Non-pigmented ciliary epithelial cell (primary cell): ENCODE results near the gene CNTRL.
"Not testable (repeated sequence)": the region's sequence is repeated elsewhere in the genome, so short reads cannot be mapped to it uniquely, and the experiment has no call there.

ENCODE experiments used
- DNase-seq: peaks from one replicate; pipeline ENCODE4 v3.0.0-alpha.2; 2010; ENCODE audit warnings: low read depth

Gene CNTRL

DNA sequence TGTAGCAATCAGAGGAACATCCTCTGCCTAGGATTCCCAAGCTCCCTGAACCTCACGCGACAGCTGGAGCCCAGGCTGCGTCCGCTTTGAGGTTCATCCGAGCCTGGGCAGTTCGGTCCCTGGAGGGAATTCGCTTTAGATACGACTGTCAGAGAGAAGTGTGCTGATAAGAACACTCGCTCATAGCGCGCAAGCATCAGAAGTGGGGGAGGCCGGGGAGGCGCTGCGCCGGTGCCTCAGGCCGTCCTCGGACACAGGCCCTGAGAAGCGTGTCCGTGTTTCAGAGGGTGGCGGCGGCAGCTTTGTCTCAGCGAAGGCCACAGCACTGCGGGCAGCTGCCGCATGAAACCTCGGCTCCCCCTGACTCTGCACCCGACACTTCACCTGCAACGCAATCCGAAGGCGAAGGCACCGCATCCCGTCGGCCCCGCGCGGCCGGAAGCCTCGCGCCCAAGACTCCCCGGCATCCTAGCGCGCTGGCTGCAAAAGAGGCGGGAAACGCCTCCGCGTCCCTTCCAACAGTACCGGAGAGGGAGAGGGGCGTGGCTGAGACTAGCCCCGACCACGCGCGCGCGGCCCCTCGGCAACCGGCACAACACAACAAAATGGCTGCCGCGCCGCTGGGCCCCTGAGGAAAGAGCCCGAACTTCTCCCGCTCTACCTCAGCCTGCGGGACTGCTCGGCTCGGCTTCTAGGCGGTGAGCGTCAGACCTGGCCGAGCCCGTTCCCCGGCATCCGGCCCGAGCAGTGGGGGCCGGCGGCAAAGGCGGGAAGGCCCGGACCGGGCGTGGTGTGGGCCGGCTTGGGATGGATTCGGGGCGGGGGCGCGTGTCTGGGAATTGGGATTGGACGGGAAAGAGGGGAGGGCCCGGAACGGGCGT lies at the start of gene CNTRL:
CNTRL (plus strand) TSS at position 586 of the 881 bp plus-strand sequence. CDS start 13,372 bp downstream, outside the sequence.
- DNase-seq: no peak

DNA sequence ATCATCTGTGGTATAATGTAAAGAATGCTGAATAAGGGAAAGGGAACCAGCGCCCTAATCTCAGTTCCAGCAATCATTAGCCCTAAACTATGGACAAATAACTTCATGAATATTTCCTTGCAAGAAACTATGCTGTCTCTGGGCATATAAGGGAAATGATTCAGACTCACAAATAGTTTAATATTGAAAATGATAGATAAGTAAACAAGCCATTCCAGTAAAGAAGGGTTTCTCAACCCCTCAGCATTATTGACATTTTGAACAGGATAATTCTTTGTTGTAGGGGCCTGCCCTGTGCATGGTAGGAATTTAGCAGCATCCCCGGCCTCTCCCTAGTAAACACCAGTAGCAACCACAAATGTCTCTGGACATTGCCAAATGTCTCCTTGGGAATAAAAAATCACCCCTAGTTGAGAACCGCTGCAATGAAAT lies 48.5 kb upstream of the CNTRL start:
- no peak for DNase-seq

DNA sequence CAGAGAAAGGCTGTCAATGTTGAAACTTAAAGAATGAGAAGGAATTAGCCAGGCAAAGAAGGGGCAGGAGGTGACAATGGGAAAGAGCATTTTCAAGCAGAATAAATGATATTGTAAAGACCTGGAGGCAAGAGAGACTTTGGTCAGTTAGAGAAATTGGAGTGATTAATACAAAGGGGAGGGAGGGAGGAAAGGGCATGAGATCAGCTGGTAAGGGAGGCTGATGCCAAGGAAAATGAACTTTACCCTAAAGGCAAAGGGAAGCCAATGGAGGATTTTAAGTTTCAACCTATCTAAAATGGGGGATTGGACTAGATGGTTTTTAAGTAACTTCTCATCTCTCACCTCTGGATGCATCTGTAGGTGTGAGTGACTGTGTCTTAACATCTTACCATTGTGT lies 48.0 kb upstream of the CNTRL start:
- DNase-seq: no peak

DNA sequence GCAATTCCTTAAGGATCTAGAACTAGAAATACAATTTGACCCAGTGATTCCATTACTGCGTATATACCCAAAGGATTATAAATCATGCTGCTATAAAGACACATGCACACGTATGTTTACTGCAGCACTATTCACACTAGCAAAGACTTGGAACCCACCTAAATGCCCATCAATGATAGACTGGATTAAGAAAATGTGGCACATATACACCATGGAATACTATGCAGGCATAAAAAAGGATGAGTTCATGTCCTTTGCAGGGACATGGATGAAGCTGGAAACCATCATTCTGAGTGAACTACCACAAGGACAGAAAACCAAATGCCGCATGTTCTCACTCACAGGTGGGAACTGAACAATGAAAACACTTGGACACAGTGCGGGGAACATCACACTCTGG lies 46.5 kb upstream of the CNTRL start:
- DNase-seq: not testable (repeated sequence)

- no peak for DNase-seq
Observed at GRCh38 chr9:121029469-121029868, 45.3 kb upstream of the CNTRL start.

- DNase-seq: no peak
Observed at GRCh38 chr9:121034529-121034928, 40.2 kb upstream of the CNTRL start.

- DNase-seq: not testable (repeated sequence)
Observed at GRCh38 chr9:121035717-121036116, 39.0 kb upstream of the CNTRL start.

GRCh38 chr9:121038362-121038761 lies 36.4 kb upstream of the CNTRL start:
- no peak for DNase-seq

DNA sequence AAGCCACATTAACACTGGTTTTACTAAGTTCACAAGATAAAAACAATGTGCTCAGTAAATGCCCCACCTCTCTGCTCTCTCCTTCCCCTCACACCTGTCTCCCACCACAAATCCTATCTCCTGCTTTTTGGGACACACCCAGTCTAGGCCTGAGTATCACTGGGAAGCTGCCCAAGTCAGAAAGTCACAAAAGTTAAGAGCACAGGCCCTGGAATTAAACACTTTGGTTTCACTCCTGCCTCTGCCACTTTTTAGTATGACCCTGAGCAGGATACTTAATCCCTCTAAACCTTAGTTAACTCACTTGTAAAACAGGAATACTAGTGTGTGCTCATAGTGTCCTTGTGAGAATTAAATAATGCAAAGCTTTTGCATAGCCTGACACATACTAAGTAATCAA lies 36.0 kb upstream of the CNTRL start:
- no peak for DNase-seq

DNA sequence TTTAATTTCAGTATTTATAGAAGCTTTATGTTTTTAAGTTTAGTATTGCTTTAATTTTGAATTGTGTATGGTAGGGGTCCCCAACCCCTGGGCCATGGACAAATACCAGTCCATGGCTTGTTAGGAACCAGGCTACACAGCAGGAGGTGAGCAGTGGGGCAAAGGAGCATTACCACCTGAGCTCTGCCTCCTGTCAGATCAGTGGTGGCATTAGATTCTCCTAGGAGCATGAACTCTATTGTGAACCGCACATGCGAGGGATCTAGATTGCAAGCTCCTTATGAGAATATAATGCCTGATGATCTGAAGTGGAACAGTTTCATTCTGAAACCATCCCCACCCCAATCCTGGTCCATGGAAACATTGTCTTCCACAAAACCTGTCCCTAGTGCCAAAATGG lies 26.6 kb upstream of the CNTRL start:
- DNase-seq: no peak

DNA sequence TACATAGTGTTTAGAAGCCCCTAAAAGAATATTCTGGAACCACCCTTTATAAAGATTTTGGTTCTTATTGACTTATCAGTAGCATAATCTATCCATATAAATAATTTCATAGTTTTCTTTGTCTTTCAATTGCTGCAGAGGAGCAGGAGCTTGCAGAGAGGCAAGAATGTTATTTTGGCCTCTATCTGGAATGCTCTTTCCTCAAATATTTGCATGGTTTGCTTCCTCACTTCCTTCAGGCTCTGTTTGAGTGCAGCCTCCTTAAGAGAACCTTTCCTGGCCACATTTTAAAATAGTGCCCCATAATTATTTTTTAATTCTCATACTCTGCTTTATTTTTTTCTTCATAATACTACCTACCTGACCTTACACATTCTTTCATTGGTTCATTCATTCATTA lies 26.1 kb upstream of the CNTRL start:
- no peak for DNase-seq

DNA sequence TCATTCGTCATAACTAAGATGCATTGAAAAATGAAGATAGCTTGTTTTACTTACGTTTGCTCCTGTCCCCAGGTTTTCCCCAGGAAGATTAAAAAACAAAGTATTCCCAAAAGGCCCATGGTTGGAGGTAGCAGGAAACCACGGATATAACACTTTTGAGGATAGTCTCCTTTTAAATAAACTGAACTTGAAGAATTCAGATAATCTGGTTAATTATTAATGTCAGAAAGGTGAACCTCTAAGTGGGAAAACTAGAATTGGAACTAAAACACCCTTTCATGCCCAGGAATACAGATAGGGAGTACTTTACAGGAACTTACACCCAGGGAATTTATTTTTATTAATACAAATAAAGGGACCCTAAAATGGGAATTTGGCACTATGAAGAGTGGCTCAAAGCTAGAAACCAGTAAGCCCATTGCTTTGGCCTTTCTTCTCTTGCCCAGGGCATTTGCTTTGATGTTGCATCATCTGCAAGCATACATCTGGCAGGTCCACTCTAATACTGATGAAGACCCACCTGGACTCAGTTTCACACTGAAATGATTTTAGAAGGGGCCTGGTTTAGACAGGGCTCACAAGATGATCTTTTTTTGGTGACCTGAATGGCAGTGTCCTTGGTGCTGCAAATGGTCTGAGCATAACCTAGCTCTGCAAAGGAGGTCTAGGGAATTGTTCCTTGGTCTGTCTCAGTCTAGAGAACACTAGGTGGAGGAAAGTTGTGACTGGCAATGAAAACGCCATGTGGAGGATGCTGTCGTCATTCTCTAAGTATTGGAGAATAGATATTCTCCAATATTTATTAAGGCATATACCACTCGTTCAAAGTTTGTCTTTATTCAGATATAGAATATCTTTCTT lies 24.4 kb upstream of the CNTRL start, which contains the start of gene C5:
C5 (minus strand) TSS at position 148 of the 861 bp plus-strand sequence; CDS start at position 119, 29 bp downstream.
- DNase-seq: no peak

GRCh38 chr9:121053544-121053943 lies 21.2 kb upstream of the CNTRL start:
- DNase-seq: no peak

GRCh38 chr9:121055642-121056143 lies 19.1 kb upstream of the CNTRL start:
- no peak for DNase-seq

- DNase-seq: no peak
Observed at GRCh38 chr9:121057821-121058220, 16.9 kb upstream of the CNTRL start.

- DNase-seq: no peak
Observed at GRCh38 chr9:121059513-121059912, 15.2 kb upstream of the CNTRL start.

DNA sequence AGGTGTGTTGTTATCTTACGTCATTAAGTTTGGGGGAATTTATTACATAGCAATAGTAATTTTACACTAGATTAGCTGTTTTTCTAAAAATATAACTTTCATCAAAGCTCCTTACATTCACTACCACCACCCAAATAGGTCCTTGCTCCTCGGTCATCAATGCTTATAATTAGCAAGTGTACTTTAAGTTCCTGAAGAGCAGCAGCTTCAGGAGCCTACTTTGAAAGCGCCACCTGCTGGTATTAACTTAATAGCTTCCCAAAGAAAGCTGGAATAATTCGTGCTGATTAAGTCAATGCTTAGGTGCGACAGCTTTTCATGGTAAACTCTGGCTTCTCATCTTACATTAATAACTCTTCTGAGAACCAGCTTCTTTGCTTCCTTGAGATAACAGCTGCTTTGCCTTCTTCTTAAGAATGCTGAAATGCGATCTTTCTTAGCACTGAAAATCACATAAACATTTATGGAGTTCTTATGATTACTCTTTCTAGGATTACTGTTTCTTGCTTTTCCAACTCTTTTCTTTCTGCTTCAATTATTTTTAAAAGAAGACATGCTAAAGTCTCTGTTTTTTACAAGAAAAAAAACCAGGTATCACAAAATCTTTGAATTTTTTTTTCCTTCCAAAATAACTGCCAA lies 14.6 kb upstream of the CNTRL start:
- DNase-seq: no peak

DNA sequence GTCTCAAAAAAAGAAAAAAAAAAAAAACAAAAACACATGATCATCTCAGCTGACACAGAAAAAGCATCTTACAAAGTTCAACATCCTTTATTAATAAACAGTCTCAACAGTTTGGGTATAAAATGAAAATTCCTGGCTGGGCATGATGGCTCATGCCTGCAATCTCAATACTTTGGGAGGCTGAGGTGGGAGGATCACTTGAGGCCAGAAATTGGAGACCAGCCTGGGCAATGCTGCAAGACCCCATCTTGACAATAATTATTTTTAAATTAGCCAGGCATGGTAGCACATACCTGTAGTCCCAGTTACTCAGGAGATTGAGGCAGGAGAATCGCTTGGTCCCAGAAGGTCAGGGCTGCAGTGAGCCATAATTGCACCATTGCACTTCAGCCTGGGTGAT lies 7.9 kb upstream of the CNTRL start:
- DNase-seq: no peak

- DNase-seq: no peak
Observed at GRCh38 chr9:121067640-121068039, 7.1 kb upstream of the CNTRL start.

DNA sequence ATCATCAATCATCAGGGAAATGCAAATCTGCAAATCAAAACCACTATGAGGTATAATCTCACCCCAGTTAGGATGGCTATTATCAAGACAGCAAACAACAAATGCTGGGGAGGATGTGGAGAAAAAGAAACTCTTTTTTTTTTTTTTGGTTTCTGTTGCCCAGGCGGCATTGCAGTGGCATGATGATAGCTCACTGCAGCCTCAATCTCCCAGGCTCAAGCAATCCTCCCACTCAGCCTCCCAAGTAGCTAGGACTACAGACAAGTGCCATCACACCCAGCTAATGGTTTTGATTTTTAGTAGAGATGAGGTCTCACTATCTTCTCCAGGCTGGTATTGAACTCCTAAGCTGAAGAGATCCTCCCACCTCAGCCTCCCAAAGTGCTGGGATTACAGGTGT lies 5.4 kb upstream of the CNTRL start:
- DNase-seq: no peak

- DNase-seq: no peak
Observed at GRCh38 chr9:121071370-121071755, 3.4 kb upstream of the CNTRL start.

GRCh38 chr9:121071756-121072421 lies 2.9 kb upstream of the CNTRL start:
- no peak for DNase-seq
